GM19463 (cell line): ENCODE data around the gene STK24.
A peak's percentile ranks its signal among the peaks of the same experiment; 100 is the strongest.
"Not testable (repeated sequence)": the region's sequence is repeated elsewhere in the genome, so short reads cannot be mapped to it uniquely, and the experiment has no call there.

Experiments used
- ATAC-seq: cut with Tn5 transposase; IDR thresholded peaks from one replicate; pipeline ENCODE4 v1.9.1; 2021; ENCODE audit warnings: mild to moderate bottlenecking, moderate library complexity; ENCODE audit not compliant: unreplicated experiment

STK24 gene

DNA sequence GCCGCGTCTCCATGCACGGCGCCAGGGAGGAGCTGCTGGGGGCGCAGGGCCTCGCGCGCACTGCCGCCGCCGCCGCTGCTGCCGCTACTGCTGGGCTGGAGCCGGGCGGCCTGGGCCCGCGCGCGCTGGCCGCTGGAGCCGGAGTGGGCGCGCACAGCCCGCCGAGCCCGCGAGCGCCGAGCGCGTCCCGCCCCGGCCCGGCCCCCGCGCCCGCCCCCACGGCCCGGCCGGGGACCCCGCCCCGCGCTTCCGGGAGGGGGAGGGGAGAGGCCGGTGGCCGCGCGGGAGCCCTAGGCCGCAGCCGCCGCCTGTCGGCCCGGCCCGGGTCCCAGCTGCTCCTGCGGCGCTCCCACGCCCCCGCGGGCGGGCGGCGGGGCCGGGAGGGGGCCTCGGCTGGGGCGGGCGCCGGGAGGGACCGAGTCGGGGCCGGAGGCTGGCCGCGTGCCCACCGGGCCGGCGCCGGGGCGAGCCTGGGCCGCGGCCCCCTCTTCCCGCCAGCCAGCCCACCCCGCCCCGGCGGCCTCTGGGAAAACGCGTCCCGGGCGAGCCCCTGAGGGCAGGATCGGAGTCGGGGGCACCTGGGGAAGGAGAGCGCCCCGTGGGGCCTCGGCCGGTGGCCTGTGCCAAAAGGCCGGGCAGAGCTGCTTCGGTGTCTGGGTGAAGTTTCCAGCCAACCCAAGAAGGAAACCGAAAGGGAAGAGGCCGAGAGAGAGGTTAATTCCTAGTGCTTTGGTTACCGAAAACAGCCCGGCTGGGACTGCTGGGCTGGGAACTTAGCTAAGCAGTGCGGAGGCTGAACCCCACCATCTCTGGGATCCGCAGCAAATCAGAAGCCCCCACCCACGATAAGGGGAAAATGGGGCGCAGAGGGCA is at the start of gene STK24:
Gene STK24, minus strand, starts transcription at position 145 of the 873 bp plus-strand sequence. CDS start 321 bp downstream, outside the sequence.
- ATAC-seq, result peak; percentile 61

DNA sequence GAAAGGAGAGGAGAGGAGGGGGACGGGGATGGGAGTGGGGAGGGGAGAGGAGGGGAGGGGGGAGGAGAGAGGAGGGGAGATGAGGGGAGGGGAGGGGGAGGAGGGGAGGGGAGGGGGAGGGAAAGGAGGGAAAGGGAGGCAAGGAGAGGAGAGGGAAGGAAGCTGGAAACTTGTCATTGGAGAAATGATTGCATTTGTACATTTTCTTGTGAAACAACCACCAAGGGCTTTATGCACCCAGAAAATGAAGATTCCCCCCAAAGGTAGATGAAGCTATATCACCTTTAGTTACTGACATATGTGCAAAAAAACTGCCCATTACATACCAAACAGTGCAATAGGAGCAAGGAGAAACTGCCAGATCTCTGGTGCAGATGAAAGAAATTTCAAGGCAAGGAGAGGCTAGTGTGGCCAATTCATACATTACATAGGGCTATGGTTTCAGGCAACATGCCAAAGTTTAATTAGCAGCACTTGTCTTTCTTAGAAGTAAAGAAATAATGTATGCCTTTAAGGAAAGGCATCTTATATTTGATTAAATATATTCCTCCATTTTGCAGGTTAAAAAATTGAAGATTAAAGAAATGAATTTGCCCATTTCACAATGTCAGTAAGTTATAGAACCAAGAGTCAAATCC is 49.5 kb upstream of the STK24 start:
- no peak for ATAC-seq

DNA sequence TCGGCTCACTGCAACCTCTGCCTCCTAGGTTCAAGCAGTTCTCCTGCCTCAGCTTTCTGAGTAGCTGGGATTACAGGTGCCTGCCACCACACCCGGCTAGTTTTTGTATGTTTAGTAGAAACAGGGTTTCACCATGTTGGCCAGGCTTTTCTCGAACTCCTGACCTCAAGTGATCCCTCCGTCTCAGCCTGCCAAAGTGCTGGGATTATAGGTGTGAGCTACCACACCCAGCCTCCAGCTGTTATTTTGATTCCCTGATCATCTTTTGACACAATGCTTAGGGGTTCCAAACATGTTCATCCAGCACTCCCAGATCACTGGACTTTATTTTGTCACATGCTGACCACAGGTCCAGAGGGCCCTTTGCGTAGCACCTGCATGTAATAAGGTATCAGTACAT is 47.7 kb upstream of the STK24 start:
- not testable (repeated sequence) for ATAC-seq

DNA sequence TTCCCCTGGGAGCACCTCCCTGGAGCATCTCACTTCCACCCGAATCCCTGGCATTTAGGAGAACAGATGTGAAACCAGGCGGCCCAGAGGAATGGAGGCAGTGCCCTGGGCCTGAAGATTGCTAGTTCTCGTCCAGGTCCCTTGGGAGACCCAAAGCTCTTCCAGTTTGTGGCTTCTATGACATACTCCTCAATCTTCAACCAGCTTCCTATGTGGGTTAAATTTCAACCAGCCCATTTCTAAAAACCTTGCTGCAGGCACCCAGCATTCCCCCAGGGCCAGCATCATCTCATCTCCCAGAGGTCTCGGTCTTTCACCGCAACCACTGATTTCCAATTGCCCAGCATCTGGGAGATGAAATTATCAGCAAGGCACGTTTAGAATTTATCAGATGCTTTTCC is 46.0 kb upstream of the STK24 start:
- no peak for ATAC-seq

DNA sequence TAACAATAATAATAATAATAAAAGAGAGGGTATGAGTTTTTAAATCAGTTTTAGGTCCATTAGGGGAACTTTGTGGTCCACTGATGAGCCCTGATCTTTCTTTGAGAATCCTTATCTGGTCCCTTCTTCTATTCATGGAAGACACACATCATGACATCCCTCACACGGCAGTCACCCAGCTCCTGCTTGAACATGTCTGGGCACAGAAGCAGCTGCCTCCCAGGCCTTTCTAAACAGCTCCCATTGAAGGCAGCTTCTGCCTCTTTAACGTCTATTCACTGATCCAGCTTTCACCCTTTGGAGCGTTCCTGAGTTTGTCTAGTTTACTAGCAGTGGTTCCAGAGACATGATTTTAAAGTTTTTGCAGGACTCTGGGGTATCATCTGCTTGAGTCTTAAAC is 42.6 kb upstream of the STK24 start:
- ATAC-seq, result no peak

DNA sequence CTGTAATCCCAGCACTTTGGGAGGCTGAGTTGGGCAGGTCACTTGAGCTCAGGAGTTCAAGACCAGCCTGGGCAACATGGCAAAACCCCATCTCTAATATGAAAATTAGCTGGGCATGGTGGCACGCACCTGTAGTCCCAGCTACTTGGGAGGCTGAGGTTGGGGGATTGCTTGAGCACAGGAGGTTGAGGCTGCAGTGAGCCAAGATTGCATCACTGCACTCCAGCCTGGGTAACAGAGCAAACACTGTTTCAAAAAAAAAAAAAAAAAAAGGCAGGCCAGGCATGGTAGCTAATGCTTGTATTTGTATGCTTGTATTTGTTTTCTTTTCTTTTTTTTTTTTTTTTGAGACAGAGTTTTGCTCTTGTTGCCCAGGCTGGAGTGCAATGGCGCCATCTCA is 38.7 kb upstream of the STK24 start:
- ATAC-seq, result not testable (repeated sequence)

DNA sequence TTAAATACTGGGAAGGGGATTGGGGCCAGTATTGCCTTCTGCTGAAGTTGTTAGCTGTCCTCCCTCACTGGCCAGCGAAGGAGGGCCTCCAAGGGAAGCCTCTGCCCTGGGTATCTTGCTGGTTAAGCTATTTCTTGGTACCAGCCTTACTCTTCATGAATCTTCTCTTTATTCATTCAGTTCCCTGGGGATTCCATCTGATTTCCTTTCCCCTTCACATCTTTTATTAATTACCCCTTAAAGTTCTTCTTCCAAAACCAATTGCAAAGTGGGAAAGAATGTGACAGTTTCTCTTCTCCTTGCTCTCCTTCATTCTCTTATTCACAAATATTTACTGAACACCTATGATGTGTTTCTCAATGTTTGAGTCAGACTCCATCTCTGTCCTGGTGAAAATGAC is 36.7 kb upstream of the STK24 start:
- no peak for ATAC-seq

DNA sequence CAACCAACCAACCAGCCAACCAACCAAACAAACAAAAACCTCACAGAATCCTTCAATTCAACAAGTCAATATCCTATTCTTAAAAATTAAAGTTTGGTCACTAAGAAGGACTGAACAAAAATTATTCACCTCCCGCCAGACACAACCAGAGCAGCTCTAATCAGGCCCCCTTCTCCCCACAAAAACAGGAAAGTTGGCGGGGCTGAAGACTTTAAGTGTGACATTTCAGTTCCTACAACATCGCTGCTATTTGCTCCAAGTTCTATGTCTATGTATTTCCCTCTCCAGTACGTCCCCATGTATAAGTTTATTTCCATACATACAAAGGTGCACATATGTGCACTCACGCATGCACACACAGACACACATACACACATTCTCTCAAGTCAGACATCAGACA is 32.8 kb upstream of the STK24 start:
- no peak for ATAC-seq

DNA sequence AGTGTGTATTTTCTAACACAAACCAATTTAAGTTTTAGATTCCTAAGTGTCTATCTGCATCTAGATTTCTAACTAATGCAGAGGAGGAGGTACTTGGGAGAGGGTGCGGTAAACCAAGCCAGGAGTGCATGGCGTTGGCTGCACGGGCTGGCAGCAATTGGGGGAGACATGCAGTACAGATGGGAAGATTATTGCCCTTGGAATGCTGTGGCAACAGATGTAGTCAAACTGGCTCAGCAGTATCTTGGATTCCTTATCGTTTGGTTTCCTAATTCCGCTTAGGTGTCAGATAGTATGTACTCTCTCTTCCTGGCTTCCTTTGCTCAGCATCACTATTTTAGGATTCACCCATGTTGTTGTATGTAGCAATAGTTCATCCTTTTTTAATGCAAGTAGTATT is 29.4 kb upstream of the STK24 start:
- no peak for ATAC-seq

DNA sequence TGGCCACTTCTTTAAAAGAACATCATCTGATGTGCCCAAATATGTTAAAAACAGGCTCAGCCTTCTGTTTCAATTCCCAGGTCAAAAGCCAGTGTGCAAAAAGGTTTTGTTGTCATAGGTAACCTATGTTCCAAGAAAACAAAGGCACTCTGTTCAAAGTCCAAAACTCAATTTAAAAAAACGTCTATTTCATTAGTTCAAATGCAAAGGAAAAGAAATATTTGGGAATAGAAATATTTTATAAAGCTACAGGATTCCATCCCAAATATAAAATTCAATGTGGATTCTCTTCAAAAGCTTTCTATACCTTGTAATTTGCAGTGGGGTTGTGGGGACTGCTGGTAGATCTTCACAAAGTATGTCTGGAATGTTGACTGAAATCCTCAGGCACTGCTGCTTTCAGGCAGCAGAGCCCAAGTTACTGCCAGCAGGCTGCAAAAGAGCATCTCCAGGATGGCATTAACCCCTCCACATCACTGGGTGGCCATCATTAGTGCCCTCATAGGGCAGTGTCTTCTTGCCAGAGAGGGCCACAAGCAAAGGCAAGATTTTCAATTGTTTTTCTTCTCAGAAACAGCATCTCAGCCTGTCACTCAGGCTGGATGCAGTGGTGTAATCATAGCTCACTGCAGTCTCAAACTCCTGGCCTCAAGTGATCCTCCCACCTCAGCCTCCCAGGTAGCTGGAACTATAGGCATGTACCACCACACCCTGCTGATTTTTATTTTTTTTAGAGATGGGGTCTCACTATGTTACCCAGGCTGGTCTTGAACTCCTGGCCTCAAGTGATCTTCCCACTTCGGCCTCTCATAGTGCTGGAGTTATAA is 22.8 kb upstream of the STK24 start:
- ATAC-seq, result no peak

DNA sequence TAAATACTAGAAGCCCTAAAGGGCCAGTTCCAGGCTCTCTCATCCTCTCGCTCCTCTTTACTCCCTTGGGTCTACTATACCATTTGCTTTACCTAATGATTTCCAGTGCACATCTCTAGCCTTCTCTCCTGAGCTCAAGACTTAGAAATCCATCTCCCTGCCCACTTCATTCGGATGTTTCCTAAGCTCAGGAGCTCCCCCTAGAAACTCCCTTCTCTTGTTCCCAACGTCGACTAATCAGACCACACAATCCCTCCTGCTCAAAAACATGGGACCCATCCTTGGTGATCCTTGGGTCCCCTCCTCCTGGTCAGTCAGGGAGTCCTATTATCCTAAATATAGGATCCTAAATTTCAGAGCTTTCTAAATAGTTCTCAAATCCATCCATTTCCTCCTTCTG is 21.1 kb upstream of the STK24 start:
- no peak for ATAC-seq

DNA sequence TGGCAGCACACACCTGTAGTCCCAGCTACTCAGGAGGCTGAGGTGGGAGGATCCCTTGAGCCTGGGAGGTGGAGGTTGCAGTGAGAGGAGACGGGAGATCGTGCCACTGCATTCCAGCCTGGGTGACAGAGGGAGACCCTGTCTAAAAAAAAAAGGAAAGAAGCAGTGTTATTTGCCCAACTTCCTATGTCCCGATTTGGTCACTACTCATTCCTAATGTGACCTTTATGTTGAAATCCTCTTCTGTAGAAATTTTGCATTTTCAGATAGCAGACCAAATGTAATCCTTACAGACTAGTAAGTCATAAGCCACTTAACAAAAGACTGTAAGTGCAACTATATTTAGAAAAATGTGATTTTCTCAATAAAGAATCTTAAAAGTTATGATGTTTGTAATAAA is 18.2 kb upstream of the STK24 start:
- ATAC-seq, result no peak

DNA sequence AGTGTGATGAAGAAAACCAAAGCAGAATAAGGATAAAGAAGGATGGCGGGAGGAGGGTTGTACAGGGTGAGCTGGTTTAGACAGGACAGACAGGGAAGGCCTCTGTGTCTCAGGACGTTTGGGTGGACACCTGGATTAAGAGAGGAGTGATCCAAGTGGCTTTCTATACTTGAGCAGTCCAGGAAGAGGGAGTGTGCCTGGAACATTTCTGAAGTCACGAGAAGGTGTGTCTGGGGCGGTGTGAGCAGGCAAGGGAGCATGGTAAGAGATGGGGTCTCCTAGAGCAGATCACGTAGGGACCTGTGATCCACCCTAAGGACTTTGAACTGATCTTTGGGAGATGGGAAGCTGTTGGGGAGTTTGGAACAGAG is 15.4 kb upstream of the STK24 start:
- ATAC-seq, result no peak

DNA sequence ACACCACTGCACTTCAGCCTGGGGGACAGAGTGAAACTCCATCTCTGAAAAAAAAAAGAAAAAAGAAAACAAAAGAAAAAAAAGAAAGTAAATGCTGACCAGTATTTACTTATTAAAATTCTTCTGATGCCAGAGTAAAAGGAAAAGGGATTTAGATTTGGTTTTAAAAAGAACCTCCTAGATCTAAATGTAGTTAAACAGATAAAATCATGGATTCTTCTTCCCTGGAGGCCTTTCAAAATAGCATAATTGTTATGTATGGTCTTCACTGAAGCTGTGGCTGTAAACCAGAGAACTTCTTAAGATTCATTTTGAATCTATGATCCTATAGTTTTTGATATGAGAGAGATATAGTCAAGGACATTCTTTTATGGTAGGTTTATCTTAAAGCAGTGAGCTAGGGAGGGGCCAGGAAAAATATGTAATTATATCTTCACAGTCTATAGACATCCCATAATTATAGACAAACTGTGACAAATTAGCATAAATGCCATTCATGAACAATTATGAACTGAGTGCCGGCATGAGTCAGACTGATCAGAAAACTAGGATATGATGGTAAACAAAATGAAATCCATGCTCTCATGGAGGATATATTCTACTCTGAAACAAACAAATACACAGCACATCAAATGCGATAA is 14.9 kb upstream of the STK24 start:
- ATAC-seq, result no peak

DNA sequence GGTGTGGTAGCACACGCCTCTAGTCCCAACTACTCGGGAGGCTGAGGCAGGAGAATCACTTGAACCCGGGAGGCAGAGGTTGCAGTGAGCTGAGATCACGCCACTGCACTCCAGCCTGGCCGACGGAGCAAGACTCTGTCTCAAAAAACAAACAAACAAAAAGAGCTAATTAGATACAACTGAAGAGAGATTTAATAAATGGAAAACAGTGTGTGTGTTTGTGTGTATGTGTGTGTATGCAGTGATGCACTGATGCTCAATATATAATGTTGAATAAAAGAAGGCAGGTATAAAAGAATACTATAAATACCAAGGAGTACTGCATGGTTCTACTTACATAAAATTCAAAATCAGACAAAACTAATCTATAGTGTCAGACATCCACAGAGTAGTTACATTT is 13.6 kb upstream of the STK24 start:
- ATAC-seq, result not testable (repeated sequence)

DNA sequence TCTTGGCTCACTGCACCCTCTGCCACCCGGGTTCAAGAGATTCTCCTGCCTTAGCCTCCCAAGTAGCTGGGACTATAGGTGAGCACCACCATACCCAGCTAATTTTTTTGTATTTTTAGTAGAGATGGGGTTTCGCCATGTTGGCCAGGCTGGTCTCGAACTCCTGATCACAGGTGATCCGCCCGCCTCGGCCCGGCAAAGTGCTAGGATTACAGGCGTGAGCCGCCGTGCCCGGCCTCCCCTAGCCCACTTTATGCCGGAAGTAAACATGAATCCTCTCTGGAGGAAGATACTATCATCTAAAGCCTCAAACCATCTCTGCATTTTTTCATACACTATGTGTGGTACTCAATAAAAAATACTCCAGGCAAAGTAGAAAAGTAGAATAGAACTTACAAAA is 12.6 kb upstream of the STK24 start:
- ATAC-seq, result not testable (repeated sequence)

DNA sequence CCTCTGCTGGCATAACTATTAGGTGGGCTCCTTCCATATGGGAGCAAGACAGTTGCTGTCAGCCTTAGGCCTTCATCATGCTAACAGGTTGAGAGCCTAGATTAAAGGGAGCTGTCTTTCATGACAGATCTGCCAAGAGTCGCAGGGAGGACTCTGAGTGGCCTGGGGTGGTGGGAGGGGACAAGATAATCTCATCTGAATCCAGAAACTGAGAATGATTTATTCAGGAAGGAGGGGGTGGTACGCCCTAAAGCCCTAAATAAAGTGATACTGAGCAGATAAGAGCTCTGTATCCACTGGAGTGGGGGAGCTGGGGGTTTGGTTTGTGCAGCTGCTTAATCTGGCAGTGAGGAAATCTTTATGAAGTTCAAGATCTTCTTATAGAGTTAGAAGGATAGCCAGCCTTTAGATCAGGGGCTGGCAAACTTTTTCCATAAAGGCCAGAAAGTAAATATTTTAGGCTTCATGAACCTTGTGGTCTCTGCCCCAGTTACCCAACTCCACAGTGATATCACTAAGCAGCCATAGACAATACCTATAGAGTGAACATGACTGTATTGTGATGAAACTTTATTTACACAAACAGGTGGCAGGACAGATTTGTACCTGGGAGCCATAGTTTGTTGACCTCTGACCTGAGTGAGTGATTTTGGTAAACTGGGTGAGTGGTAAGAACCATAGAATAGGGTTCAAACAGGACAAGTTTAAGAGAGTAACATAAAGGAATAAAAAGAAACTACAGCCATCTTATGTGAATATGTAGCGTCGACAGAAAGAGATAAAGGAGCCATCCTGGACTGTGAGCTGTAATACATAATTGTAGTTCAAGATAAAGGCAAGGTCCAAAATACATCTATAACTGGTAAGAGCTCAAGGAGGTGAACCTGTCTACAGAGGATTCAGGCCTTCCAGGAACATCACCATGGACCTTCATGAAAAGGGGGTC is 9.8 kb upstream of the STK24 start:
- ATAC-seq, result no peak

DNA sequence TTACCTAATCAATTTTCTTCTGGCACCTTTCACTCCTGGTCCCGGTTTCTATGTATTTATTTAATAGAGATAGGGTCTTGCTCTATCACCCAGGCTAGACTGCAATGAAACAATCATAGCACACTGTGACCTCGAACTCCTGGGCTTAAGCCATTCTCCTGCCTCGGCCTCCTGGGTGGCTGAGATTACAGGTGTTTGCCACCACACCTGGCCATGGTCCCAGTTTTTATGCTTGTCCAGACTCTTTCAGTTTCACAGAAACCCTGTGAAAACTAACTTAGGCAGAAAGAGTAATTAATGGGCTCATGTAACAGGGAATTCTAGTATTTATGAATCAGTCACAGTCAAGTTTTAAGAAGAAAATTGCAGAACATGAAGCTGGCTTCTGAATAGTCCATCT is 9.0 kb upstream of the STK24 start:
- ATAC-seq, result no peak

DNA sequence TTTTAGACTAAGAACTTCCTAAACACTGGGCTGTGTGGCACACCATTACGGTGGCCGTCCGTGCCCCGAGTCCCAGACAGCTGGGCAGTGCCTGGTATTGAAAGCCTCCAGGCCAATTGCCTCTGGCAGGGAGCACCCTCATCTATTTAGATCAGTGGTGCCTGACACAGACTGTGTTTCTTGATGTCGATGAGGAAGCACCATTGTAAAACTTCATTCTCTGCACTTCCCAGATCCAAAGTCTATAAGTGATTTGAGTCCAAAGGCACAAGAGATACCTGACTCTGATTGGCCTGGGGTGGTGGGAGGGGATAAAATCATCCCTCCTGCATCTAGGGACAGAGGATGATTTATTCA is 8.5 kb upstream of the STK24 start:
- ATAC-seq, result no peak
